HepG2 (cell line): ENCODE data around the gene HMGCLL1. TPM values are rescaled to one million over a fixed set of nuclear protein-coding genes. Genes with fewer than 3 reads are reported as not detected.

Source experiments
- ATAC-seq: fragments of 200-7000 bp; cut with Tn5 transposase; 3 replicates; pipeline ENCODE4 v1.9.1; 2020; ENCODE audit warnings: mild to moderate bottlenecking, moderate library complexity
- BruUV-seq: library from RNA; stranded (reverse); fragments of 400-500 nt; replicated peaks from 2 replicates; lab custom pipeline; 2021; lab: Mats Ljungman, UMichigan
- CTCF ChIA-PET: fragments of 300-600 bp; formaldehyde crosslinking; extraction: SDS; loops from one replicate; lab custom pipeline; 2021; ENCODE audit warnings: low total read pairs, inconsistent platforms, low intra/inter-chr PET ratio; lab: Yijun Ruan, JAX
- POLR2A ChIA-PET: fragments of 350-600 bp; sonication (Branson Sonifier 250); formaldehyde crosslinking; loops from one replicate; lab custom pipeline; 2020; ENCODE audit warnings: antibody characterized with exemption, inconsistent platforms; lab: Yijun Ruan, JAX
- DNase-seq: peaks from one replicate; pipeline ENCODE4 v3.0.0-alpha.2; 2015; ENCODE audit warnings: low spot score
- FAIRE-seq: peaks from 3 replicates; lab custom pipeline; 2011; peaks lifted over from hg19 to GRCh38; lab: Jason Lieb, UNC
- H2AFZ ChIP-seq: one replicate; pipeline ENCODE4 v1.6.1; 2011; ENCODE audit warnings: low read length, inconsistent platforms
- H3K27ac ChIP-seq: fragments of 300-600 bp; 3 replicates; pipeline ENCODE4 v1.8.0; 2011; ENCODE audit warnings: mixed run types, mild to moderate bottlenecking, mixed read lengths, low read length, inconsistent platforms; ENCODE audit not compliant: insufficient read depth; ENCODE audit errors: extremely low read length
- H3K27me3 ChIP-seq, 2 experiments: fragments of 200-600 bp in 1 of 2; 2 replicates in 1 of 2; 3 replicates in 1 of 2; pipeline versions ENCODE4 v1.6.0 to v1.8.0; 2011; ENCODE audit warnings: low read length in 2 of 2, mild to moderate bottlenecking in 2 of 2, moderate library complexity in 2 of 2, inconsistent platforms in 1 of 2; ENCODE audit not compliant: insufficient read depth in 2 of 2, control insufficient read depth in 1 of 2
- H3K36me3 ChIP-seq, 2 experiments: fragments of 200-600 bp in 1 of 2; replicated peaks in 1 of 2; 2 replicates in 1 of 2; 3 replicates in 1 of 2; pipeline versions ENCODE4 v1.5.1 to v1.8.0; 2011; ENCODE audit warnings: low read length in 2 of 2, inconsistent platforms in 1 of 2; ENCODE audit not compliant: insufficient read depth in 2 of 2, control insufficient read depth in 1 of 2
- H3K4me1 ChIP-seq: 2 replicates; pipeline ENCODE4 v1.5.1; 2012; ENCODE audit warnings: low read length, inconsistent platforms; ENCODE audit not compliant: insufficient read depth
- H3K4me2 ChIP-seq: 2 replicates; pipeline ENCODE4 v1.6.0; 2011; ENCODE audit warnings: low read depth, low read length, inconsistent platforms
- H3K4me3 ChIP-seq, 3 experiments: fragments of 200-600 bp in 1 of 3; sonication (generic), shearing (Covaris generic) in 1 of 3; replicated peaks in 1 of 3; 2 replicates each; pipeline ENCODE4 v1.5.1; 2011 to 2016; ENCODE audit warnings: low read length in 3 of 3, inconsistent platforms in 2 of 3, low read depth in 2 of 3, mild to moderate bottlenecking in 2 of 3, control low read depth in 1 of 3, mixed read lengths in 1 of 3; ENCODE audit not compliant: insufficient read depth in 1 of 3
- H3K79me2 ChIP-seq: one replicate; pipeline ENCODE4 v1.6.1; 2011; ENCODE audit warnings: low read length, inconsistent platforms; ENCODE audit not compliant: insufficient read depth
- H3K9ac ChIP-seq: 2 replicates; pipeline ENCODE4 v1.6.0; 2011; ENCODE audit warnings: mild to moderate bottlenecking, low read depth, low read length, inconsistent platforms; ENCODE audit not compliant: insufficient read depth
- H3K9me3 ChIP-seq: 2 replicates; pipeline ENCODE4 v1.5.1; 2012; ENCODE audit warnings: mild to moderate bottlenecking, low read length
- H4K20me1 ChIP-seq: 2 replicates; pipeline ENCODE4 v1.6.0; 2011; ENCODE audit warnings: inconsistent platforms, mild to moderate bottlenecking, low read length, moderate library complexity; ENCODE audit not compliant: insufficient read depth
- ATF5 ChIP-seq: sonication (generic); formaldehyde crosslinking; IDR thresholded peaks from 2 replicates; pipeline ENCODE4 v1.4.0; 2020; ENCODE audit warnings: mild to moderate bottlenecking, low read depth, missing genetic modification reagents
- CTCF ChIP-seq: sonication (generic); formaldehyde crosslinking; IDR thresholded peaks from 2 replicates; pipeline ENCODE4 v1.5.0; 2020; ENCODE audit warnings: mild to moderate bottlenecking, missing genetic modification reagents, moderate library complexity
- RAD21 ChIP-seq: fragments of 450-650 bp; formaldehyde crosslinking; IDR thresholded peaks from 2 replicates; pipeline ENCODE4 v1.5.0; 2020; ENCODE audit warnings: mild to moderate bottlenecking
- SMC3 ChIP-seq: IDR thresholded peaks from 2 replicates; pipeline ENCODE4 v1.6.1; 2011; ENCODE audit warnings: low read length, improper control_type of control experiment
- STAG1 ChIP-seq: sonication (generic); formaldehyde crosslinking; IDR thresholded peaks from 2 replicates; pipeline ENCODE4 v1.4.0; 2020; ENCODE audit warnings: missing genetic modification reagents
- ZNF138 ChIP-seq: sonication (generic); formaldehyde crosslinking; IDR thresholded peaks from 2 replicates; pipeline ENCODE4 v1.5.0; 2020; ENCODE audit warnings: mild to moderate bottlenecking, low read depth, missing genetic modification reagents
- ZNF547 ChIP-seq: sonication (generic); formaldehyde crosslinking; IDR thresholded peaks from 2 replicates; pipeline ENCODE4 v1.5.1; 2020; ENCODE audit warnings: mild to moderate bottlenecking, missing genetic modification reagents
- ZNF569 ChIP-seq: sonication (generic); formaldehyde crosslinking; IDR thresholded peaks from 2 replicates; pipeline ENCODE4 v1.5.0; 2020; ENCODE audit warnings: mild to moderate bottlenecking, missing genetic modification reagents, moderate library complexity, borderline replicate concordance
- WGBS: methylation state at CpG from one replicate; pipeline ENCODE4 v1.1.6; 2017; ENCODE audit warnings: low lambda C conversion rate; 5-methylcytosine and 5-hydroxymethylcytosine counted together
- in situ Hi-C: cut with HindIII; loops from 2 replicates; pipeline ENCODE4 v1.10.0; 2017; ENCODE audit warnings: low pct_unique_long_range_greater_than_20kb; ENCODE audit not compliant: extremely low pct_ligation_motif_present
- intact Hi-C: fragments of 100-400 bp; cut with micrococcal nuclease; formaldehyde crosslinking; loops from one replicate; pipeline ENCODE4 v1.10.0; 2022; ENCODE audit not compliant: unreplicated experiment
- polyA plus RNA-seq, 8 experiments: library from polyadenylated mRNA; depleted of rRNA in 3 of 8; stranded (reverse) in 7 of 8; unstranded in 1 of 8; fragments of >200 nt; fragmentation: Illumina TruSeq in 4 of 8; extraction: Trizol in 4 of 8; gene quantifications; 2 replicates each; pipeline versions ENCODE4 v1.2.1 to v1.2.3, GENCODE V29; 2011 to 2016; ENCODE audit warnings: low read depth in 4 of 8, missing spikeins in 1 of 8, mixed read lengths in 1 of 8; ENCODE audit not compliant: insufficient read depth in 1 of 8
- total RNA-seq, 5 experiments: library from RNA; depleted of rRNA; stranded (reverse); fragments of >200 nt; fragmentation: Illumina TruSeq; extraction: Trizol; gene quantifications; 2 replicates each; pipeline ENCODE4 v1.2.3, GENCODE V29; 2016; ENCODE audit warnings: low read depth in 1 of 5

HMGCLL1 gene
- total and polyA plus RNA-seq, 2 of the 13 experiments (the other 11 are each of a cell fraction or from before 2014, with no cell fraction given): not detected

- intact Hi-C loops (loop anchor here (1.0 kb wide), 4 partner anchors 269 to 675 kb away; no protein-coding TSS in a partner anchor), in situ Hi-C loops (loop anchor here (10.0 to 25.0 kb wide), 2 partner anchors 268 to 670 kb away; no protein-coding TSS in a partner anchor)
- no peak overlapping the region for H3K27ac ChIP-seq
- H3K4me3 ChIP-seq: no peak overlapping the region
- no peaks in the 10 kb centered on the region for H3K36me3 ChIP-seq
- H3K4me1 ChIP-seq: no peaks in the 10 kb centered on the region
- H3K9me3 ChIP-seq: no peaks in the 10 kb centered on the region
- H3K79me2 ChIP-seq: no peaks in the 10 kb centered on the region
- DNase-seq (peak; percentile 48), FAIRE-seq (peak; percentile 72), ATAC-seq (peak; percentile 98)
- CTCF ChIA-PET: interaction anchor here (1.2 to 2.1 kb wide), 4 partner anchors 269 to 675 kb away, joined by 4 to 16 read pairs (median 8); no protein-coding TSS in a partner anchor
- no peaks in the 10 kb centered on the region for H3K27me3 ChIP-seq
- no peaks in the 10 kb centered on the region for H4K20me1 ChIP-seq
- BruUV-seq: no TSS peak
- no peak overlapping the region for H3K9ac ChIP-seq
- POLR2A ChIA-PET: no interaction called here
- no peak overlapping the region for H3K4me2 ChIP-seq
- no peak overlapping the region for H2AFZ ChIP-seq
- TF ChIP-seq CTCF (CRISPR knock-in tag) (peak; percentile 81), STAG1 (CRISPR knock-in tag) (peak; percentile 67), ATF5 (CRISPR knock-in tag) (no peak), ZNF547 (CRISPR knock-in tag) (no peak), SMC3 (peak; percentile 80), RAD21 (CRISPR knock-in tag) (0 out of 2 replicates have a peak, but pooled peaks have one; percentile 17), ZNF569 (no peak), ZNF138 (CRISPR knock-in tag) (no peak)
- WGBS: 34% methylated on average over 5 of the region's 5 CpGs
Observed at GRCh38 chr6:55617272-55617671, 38.3 kb upstream of the HMGCLL1 start.
